Breast epithelium (tissue), 3 donors: ENCODE data around the gene RPS6KA3.

Source experiments
- POLR2A ChIP-seq: fragments of 450-650 bp; IDR thresholded peaks from one replicate; pipeline ENCODE4 v1.6.1; 2016; ENCODE audit warnings: antibody characterized with exemption, mild to moderate bottlenecking, moderate library complexity
- TF ChIP-seq, protein P1 (sequence below), 3 donors: fragments of 450-650 bp; IDR thresholded peaks; one replicate each; pipeline ENCODE4 v1.5.1; 2016 to 2017; ENCODE audit warnings: antibody characterized with exemption in 3 of 3, mild to moderate bottlenecking in 3 of 3, moderate library complexity in 3 of 3

DNA sequence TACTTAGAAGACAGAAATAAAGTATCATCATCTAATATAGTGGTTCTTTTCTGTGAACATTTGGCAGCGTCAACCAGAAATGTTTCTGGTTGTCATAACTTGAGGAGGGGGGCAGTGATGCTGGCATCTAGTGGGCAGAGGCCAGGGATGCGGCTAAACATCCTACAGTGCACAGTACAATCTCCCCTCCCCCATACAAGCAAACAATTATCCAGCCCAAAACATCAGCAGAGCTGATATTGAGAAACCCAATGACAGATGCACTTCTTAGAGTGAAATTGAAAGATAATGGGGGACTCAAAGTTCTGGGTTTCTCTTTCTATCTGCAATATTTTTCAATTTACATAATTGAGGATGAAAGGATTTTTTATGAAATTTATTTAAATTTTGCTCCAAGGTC is 123.1 kb downstream of the RPS6KA3 start:
- no peak for TF ChIP-seq POLR2A
- TF ChIP-seq, protein P1, sequence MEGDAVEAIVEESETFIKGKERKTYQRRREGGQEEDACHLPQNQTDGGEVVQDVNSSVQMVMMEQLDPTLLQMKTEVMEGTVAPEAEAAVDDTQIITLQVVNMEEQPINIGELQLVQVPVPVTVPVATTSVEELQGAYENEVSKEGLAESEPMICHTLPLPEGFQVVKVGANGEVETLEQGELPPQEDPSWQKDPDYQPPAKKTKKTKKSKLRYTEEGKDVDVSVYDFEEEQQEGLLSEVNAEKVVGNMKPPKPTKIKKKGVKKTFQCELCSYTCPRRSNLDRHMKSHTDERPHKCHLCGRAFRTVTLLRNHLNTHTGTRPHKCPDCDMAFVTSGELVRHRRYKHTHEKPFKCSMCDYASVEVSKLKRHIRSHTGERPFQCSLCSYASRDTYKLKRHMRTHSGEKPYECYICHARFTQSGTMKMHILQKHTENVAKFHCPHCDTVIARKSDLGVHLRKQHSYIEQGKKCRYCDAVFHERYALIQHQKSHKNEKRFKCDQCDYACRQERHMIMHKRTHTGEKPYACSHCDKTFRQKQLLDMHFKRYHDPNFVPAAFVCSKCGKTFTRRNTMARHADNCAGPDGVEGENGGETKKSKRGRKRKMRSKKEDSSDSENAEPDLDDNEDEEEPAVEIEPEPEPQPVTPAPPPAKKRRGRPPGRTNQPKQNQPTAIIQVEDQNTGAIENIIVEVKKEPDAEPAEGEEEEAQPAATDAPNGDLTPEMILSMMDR (IDR thresholded peaks at IDR 0.05) = no peak
